Left forelimb (tissue), 1 donor: ENCODE data around the gene DSCAML1.
"Not testable (repeated sequence)": the region's sequence is repeated elsewhere in the genome, so short reads cannot be mapped to it uniquely, and the experiment has no call there.

Source experiments
- DNase-seq: peaks from one replicate; pipeline ENCODE4 v3.0.0-alpha.2; 2018; ENCODE audit warnings: low spot score

DSCAML1 gene

GRCh38 chr11:117424781-117425180 is 372.2 kb downstream of the DSCAML1 start:
- DNase-seq: no peak

GRCh38 chr11:117423046-117423575 is 373.9 kb downstream of the DSCAML1 start:
- DNase-seq: no peak

GRCh38 chr11:117421476-117421875 is 375.5 kb downstream of the DSCAML1 start:
- DNase-seq: no peak

GRCh38 chr11:117421041-117421440 is 376.0 kb downstream of the DSCAML1 start:
- DNase-seq: no peak

DNA sequence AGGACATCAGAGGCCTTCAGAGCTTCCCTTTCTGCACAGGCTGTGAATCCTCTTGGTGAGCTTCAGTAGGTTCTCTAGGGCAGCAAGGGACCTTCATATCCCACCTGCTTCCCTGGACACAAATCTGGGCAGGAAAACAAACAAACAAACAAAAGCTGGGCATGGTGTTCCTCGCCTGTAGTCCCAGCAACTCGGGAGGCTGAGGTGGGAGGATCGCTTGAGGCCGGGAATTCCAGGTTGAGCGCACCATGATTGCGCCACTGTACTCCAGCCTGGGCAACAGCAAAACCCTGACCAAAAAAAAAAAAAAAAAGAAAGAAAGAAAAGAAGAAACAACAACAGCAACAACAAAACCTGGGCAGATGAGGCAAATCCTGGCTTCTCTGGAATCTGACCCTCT is 376.4 kb downstream of the DSCAML1 start:
- DNase-seq: no peak

DNA sequence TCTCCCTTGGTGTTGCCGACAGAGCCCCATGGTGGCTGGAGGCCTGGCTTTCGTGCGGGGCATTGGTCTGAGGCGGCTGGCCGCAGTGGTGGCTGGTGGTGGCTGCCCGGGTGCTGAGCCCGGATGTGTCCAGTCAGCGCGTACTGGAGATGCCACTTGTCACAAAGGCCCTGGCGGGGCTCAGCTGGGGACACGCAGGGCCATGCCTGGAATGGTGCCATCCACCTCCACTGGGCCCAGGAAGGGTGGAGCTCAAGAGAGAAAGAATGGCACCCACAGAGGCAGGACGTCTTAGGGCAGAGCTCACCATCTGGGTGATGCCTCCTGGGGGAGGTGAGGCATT is 376.9 kb downstream of the DSCAML1 start:
- no peak for DNase-seq

- no peak for DNase-seq
Observed at GRCh38 chr11:117419482-117420142, 377.4 kb downstream of the DSCAML1 start.

DNA sequence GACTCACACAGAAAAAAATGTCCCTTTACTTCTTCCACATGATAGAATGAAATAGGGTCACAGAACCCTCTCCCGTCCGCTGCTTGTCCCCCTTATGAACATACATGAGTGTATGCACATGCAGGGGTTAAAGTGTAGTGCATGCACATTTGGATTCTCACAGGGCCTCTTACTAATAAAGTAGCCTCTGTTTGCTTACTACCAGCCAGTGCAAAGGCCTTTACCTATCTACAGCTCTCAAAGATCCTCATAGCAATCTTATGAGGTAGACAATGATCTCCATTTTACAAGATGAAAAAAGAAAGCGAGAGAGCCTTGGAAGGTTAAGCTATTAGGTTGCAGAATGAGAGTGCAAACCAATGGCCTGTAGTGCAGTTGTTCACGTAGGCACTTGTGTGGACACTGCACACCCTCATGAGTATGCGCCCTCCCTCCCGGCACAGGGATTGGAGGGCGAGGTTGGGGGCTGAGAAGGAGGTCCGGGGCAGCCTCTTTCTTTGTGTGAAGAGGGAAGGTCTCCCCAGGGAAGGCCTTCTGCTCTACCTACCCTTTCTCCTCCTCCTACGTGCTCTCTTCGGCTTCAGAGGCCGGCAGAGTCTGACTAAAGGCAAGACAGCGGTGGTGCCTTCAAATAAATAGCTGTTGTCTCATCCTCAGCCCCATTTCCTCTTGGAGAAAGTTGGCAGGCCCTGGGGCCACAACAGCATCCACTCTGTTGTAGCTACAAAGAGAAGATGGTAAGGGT is 378.1 kb downstream of the DSCAML1 start:
- DNase-seq: no peak

DNA sequence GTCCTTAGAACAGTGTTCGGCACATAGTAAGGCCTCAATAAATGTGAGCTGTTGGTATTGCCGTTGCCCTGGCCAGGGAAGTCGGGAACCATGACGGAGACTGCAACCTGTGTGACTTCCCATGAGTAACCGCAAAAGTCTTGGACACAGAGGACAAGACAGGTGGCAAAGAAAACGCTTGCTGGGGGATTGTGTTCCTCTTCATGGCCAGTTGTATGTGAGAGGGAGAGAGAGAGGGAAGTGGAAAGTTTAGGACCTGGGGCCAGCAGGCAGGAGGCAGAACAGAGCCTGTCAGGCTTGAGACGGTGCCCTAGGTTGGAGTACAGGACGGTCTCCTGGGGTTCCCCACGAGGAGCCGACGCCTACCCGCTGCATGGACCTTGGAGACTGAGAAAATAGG is 379.2 kb downstream of the DSCAML1 start:
- no peak for DNase-seq

DNA sequence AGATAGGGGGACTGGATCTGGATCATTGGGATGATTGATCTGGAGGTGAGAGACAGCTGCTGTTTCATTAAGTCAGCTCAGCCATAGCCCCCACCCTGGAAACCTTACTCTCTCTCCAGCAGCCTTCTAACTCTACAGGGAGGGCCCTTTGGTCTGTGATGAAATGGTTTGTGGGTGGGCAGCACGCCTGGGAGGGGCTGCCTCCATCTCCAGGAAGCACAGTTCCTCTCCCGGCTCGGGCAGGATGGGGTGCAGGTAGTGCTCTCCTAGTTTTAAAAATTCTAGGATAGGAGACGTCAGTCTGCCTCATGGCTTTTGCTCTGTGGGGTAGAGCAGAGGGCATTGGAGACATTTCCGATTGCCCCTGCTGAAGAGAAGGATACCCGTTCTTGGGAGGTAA is 379.7 kb downstream of the DSCAML1 start:
- no peak for DNase-seq

DNA sequence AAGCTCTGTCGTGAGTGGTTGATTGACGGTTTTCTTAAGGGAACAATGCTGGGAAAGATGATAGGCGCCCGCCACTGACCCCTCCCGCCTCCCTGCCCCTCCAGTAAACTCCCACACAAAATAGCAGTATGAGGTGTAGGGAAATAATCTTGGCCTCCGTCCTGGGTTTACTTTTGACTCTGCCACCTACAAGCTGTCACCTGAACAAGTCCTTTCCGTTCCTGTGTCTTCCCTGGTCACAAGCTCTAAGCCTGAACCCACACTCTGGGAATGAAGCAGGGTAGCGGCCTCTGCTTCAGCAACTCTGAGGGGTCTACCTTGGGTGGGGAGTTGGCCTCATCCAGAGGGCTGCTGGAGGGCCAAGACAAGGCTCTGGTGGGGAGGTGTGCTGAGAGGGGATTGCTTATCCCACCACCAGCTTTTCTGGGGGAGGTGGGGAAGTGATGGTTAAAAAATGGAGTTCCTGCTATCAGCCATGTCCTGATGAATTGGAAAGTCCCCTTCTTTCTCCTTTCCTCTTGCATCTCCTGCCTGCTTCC is 381.6 kb downstream of the DSCAML1 start:
- DNase-seq: no peak

DNA sequence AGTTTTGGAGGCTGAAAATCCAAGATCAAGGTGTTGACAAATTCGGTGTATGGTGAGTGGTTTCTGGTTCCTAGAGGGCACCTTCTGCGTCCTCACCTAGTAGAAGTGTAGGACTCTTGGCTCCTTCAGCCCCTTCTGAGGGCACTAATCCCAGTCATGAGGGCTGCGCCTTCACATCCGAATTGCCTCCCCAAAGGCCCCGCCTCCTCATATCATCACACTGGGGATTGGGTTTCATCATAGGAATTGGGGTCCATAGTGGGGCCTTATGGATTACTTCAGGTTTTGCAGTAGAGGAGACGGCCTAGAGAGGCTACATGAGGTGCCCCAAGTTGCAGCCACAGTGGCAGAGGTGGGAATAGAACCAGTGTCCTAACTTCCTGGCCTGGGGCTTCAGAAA is 382.3 kb downstream of the DSCAML1 start:
- no peak for DNase-seq

GRCh38 chr11:117413616-117414015 is 383.4 kb downstream of the DSCAML1 start:
- no peak for DNase-seq

- no peak for DNase-seq
Observed at GRCh38 chr11:117412653-117413275, 384.3 kb downstream of the DSCAML1 start.

GRCh38 chr11:117412176-117412575 is 384.8 kb downstream of the DSCAML1 start:
- no peak for DNase-seq

DNA sequence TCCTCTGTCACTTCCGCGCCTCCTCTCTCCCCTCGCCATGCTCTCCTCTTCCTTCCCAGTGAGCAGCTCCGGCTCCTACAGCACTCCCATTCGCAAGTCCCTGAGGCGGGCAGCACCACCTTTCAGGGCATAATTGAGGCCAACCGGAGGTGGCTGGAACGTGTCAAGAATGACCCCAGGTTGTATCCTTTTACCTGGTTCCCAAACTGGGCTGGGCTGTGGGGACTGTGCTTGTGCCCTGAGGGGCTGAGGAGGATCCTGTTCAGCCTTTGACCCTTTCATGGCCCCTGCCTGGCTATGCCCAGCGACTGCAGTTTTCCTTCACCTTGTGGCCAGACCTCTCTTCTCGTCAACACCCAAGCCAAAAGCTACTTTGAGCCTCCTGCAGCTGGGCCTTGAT is 385.3 kb downstream of the DSCAML1 start:
- DNase-seq: no peak

GRCh38 chr11:117410861-117411710 is 385.9 kb downstream of the DSCAML1 start:
- DNase-seq: no peak

DNA sequence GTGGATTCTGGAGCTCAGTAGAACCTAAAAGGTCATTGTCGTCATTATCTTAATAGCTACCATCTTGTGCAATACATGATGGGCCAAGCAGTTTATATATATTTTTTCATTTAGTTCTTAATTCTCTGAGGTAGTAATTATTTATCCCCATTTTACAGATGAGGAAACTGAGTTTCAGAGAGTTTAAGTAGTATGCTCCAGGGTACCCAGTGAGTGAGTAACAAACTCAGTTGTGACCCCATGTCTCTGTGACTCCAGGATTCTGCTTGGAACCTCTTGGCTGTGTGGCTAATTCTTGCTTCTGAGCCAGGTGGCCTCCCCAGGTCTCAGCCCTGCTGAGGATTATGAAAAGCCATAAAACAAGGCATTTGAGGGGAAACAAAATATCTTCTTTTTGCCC is 386.8 kb downstream of the DSCAML1 start:
- DNase-seq: no peak

DNA sequence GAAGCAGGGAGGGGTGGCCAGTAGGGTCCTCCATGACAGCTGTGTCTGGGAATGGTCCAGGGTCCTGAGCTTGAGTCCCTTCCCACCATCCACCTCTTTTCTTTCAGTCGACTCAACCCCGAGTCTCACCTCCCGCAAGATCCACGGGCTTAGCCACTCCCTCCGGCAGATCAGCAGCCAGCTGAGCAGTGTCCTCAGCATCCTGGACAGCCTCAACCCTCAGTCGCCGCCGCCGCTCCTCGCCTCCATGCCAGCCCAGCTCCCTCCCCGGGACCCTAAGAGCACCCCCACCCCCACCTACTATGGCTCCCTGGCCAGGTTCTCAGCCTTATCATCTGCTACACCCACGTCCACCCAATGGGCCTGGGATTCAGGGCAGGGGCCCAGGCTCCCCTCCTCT is 387.5 kb downstream of the DSCAML1 start:
- DNase-seq: no peak

- DNase-seq: no peak
Observed at GRCh38 chr11:117408356-117408755, 388.7 kb downstream of the DSCAML1 start.

DNA sequence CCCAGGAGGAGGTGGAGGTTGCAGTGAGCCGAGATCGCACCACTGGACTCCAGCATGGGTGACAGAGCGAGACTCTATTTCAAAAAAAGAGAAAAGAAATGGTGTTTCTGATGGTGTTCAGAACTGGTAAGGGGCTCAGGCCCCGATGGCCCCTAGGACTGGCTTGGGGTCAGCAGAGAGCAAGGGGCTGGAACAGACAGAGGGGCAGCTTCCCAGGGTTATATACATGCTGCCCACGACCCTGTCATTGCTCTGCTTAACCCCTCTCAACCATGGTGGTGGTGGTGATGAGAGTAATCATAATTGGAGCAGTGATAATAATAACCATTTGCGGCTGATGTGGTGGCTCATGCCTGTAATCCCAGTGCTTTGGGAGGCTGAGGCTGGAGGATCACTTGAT is 390.0 kb downstream of the DSCAML1 start:
- DNase-seq: no peak

DNA sequence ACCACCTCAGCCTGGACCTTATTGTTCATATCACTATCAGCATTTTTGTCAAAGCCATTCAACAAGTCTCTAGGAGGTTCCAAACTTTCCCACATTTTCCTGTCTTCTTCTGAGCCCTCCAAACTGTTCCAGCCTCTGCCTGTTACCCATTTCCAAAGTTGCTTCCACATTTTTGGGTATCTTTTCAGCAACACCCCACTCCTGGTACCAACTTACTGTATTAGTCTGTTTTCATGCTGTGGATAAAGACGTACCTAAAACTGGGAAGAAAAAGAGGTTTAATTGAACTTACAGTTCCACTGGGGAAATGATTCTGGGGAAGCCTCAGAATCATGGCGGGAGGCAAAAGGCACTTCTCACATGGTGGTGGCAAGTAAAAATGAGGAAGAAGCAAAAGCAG is 391.1 kb downstream of the DSCAML1 start:
- DNase-seq: not testable (repeated sequence)
